Vein endothelial cell (primary cell): ENCODE data around the gene TCF19. TPM values are rescaled to one million over a fixed set of nuclear protein-coding genes. Genes with fewer than 3 reads are reported as not detected.

Experiments used
- small RNA-seq: library from RNA; depleted of rRNA; stranded (forward); fragments of <200 nt; gene quantifications from one replicate; pipeline ENCODE3, GENCODE V24; 2012
- total RNA-seq: library from RNA; depleted of rRNA; stranded (reverse); fragments of >200 nt; gene quantifications from 2 replicates; pipeline ENCODE4 v1.2.3, GENCODE V29; 2012

The TCF19 gene
- total RNA-seq, result 10.8 and 19.0 TPM in 2 replicates

GRCh38 chr6:31158140-31158862 lies at the start of gene TCF19:
TSS of gene TCF19 (plus strand) at chr6:31158589. CDS start at chr6:31159470, 881 bp downstream.

DNA sequence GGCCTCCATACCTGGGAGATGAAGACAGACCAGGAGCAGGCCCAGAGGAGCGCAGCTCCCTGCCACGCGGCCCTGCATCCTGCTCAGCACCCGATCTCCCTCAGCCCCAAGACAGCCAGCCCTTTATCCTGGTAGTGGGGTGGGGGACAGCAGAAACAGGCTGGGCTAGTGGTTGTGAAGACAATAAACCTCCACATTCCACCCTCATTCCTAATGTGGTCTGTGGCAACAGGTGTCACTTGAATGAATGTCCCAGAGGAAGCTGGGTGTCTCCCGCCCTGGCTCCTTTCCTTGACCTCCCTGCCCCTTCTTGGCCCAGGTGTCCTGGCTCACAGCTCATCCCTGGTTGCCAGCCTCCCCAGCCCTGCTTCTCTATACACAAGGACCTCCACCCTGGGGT lies 45.9 kb upstream of the TCF19 start, which contains the start of gene C6orf15:
Gene C6orf15, minus strand, starts transcription at position 98 of the 400 bp plus-strand sequence. Its CDS starts 20 bp downstream, at position 78.

DNA sequence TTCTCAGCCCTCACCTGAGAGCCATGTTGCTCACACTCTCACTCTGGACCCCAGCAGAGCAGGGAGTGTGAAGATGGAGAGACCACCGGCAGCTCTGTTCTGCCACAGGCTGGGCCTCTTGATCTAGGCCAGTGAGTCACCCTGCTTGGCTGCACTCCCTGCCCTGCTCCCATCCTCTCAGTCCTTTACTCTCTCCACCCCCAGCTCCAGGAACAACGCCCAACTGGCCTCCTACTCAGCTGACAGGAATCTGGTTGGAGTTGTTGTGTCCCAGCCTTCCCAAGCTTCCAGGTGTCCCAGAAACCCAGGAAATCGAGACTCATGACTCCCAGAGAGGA lies 43.9 kb upstream of the TCF19 start, which contains the start of gene PSORS1C1:
Gene PSORS1C1, plus strand, starts transcription at position 260 of the 338 bp plus-strand sequence. CDS start 14,833 bp downstream, outside the sequence.

DNA sequence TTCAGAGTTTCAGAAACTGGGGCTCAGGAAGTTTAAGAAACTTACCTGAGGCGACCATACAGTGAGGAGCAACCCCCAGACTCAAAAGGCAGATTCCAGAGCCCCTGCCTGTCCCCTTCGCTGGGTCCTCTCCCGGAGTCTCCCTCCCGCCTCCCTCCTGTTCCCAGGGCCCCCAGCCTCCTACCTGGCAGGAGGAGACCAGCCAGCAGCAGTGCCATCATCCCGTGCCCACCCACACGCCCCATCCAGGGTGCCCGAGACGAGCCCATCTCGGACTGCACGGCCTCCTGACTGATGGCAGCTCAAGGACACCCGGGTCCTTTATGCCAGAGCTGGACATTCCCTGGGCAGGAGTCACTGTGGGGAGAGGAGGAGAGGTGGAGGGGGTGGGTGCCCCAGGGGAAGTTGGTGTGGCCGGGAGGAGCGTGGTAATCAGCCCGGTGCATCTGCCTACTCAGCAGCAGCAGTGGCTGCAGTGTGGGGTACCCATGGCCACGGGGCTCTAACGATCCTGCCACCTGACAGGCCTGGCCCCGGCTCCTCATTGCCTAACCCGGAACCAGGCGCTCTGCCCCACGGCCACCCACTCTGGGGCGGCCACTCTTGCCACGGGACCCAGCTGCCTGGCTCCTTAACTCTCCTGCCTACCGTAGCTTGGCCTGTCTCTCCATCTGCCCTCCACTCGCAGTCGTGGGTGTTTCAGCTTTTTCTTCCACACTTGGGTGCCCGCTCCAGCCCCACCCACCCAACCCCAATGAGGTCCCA lies 38.1 kb upstream of the TCF19 start, which contains the start of gene CDSN:
Gene CDSN, minus strand, starts transcription at position 296 of the 765 bp plus-strand sequence. Its CDS starts 27 bp downstream, at position 269.

GRCh38 chr6:31138982-31139381 lies 19.4 kb upstream of the TCF19 start, which contains the start of gene PSORS1C2:
TSS of gene PSORS1C2 (minus strand) at chr6:31139066. CDS start at chr6:31139026, 40 bp downstream.

GRCh38 chr6:31157513-31158139 lies 763 bp upstream of the TCF19 start, which contains the start of gene CCHCR1:
TSS of gene CCHCR1 (minus strand) at chr6:31157802. CDS start at chr6:31157600, 202 bp downstream.

GRCh38 chr6:31170600-31170881 lies 12.2 kb downstream of the TCF19 start, which contains the start of gene POU5F1:
TSS of gene POU5F1 (minus strand) at chr6:31170682. CDS start at chr6:31170620, 62 bp downstream.

Small RNAs within 50 kb of the gene (small RNA-seq; reads per million reads assigned to genes)
- not detected for gene POLR2LP1

Other genes starting within 250 kb of the TCF19 start
- gene VARS2, start 244.4 kb upstream of the TCF19 start, total RNA-seq, result 14.4 and 24.2 TPM in 2 replicates
- not detected in 2 replicates for gene SFTA2, start 226.4 kb upstream of the TCF19 start, total RNA-seq
- gene MUCL3, start 217.6 kb upstream of the TCF19 start, total RNA-seq, result not detected in 2 replicates
- not detected in 2 replicates for gene MUC21, start 174.9 kb upstream of the TCF19 start, total RNA-seq
- gene MUC22, start 148.1 kb upstream of the TCF19 start, total RNA-seq, result not detected in 2 replicates
- gene C6orf15, start 46.0 kb upstream of the TCF19 start, total RNA-seq, result 0.33 TPM in 1 of 2 replicates, not detected in the other
- gene PSORS1C1, start 43.8 kb upstream of the TCF19 start, total RNA-seq, result 4.0 and 8.5 TPM in 2 replicates
- gene CDSN, start 38.1 kb upstream of the TCF19 start, total RNA-seq, result under 0.01 TPM in 1 of 2 replicates, not detected in the other
- gene PSORS1C2, start 19.5 kb upstream of the TCF19 start, total RNA-seq, result not detected in 2 replicates
- gene CCHCR1, start 787 bp upstream of the TCF19 start, total RNA-seq, result 9.6 and 13.4 TPM in 2 replicates
- not detected in 2 replicates for gene POU5F1, start 12.1 kb downstream of the TCF19 start, total RNA-seq
- 49.3 and 67.3 TPM in 2 replicates for gene HLA-C, start 113.5 kb downstream of the TCF19 start, total RNA-seq
- 74.5 and 143 TPM in 2 replicates for gene HLA-B, start 198.6 kb downstream of the TCF19 start, total RNA-seq
- gene MICA, start 245.0 kb downstream of the TCF19 start, total RNA-seq, result 29.7 and 47.9 TPM in 2 replicates